ENCODE data around the gene SUSD3. TPM values are rescaled to one million over a fixed set of nuclear protein-coding genes. Genes with fewer than 3 reads are reported as not detected.
A peak's percentile ranks its signal among the peaks of the same experiment; 100 is the strongest.

Gene SUSD3
- total RNA-seq, 1 experiment from 2014 or later, result 11.9 TPM

- Mint-ChIP-seq H3K27ac (no peak overlapping the region), H3K27me3 (ENCODE audit: low read depth) (no peaks in the 10 kb centered on the region), H3K9me3 (no peaks in the 10 kb centered on the region), H3K4me1 (peaks cover 16% of the 10 kb centered on the region), H3K4me3 (no peak overlapping the region), H3K36me3 (no peaks in the 10 kb centered on the region)
- peak; percentile 43 for TF ChIP-seq GABPB1 (CRISPR knock-in tag; IDR thresholded peaks at IDR 0.05)
- TF ChIP-seq MLX (CRISPR knock-in tag; IDR thresholded peaks at IDR 0.05), result no peak
- ATAC-seq (no peak), DNase-seq (ENCODE audit: low spot score) (no peak)
- CTCF ChIA-PET, result interaction anchor here (1.0 to 1.3 kb wide), 2 partner anchors 42 to 109 kb away, joined by 3 to 4 read pairs; no protein-coding TSS in a partner anchor
- POLR2A ChIA-PET, result no interaction called here
Measured at GRCh38 chr9:93112116-93112863, 53.8 kb downstream of the SUSD3 start.

- Mint-ChIP-seq H3K4me1 (peaks cover 15% of the 10 kb centered on the region), H3K4me3 (no peak overlapping the region), H3K36me3 (no peaks in the 10 kb centered on the region), H3K9me3 (no peaks in the 10 kb centered on the region), H3K27ac (no peak overlapping the region), H3K27me3 (ENCODE audit: low read depth) (no peaks in the 10 kb centered on the region)
- ATAC-seq (no peak), DNase-seq (ENCODE audit: low spot score) (no peak)
- POLR2A ChIA-PET, result no interaction called here
- CTCF ChIA-PET, result interaction anchor here (0.8 to 1.6 kb wide), 3 partner anchors 41 to 190 kb away, joined by 3 to 5 read pairs (median 3); no protein-coding TSS in a partner anchor
- no peak for TF ChIP-seq GABPB1 (CRISPR knock-in tag; IDR thresholded peaks at IDR 0.05)
- no peak for TF ChIP-seq ZSCAN18 (CRISPR knock-in tag; IDR thresholded peaks at IDR 0.05)
- TF ChIP-seq ESRRA (CRISPR knock-in tag; IDR thresholded peaks at IDR 0.05; ENCODE audit: borderline replicate concordance), result no peak
- TF ChIP-seq AFF4 (CRISPR knock-in tag; IDR thresholded peaks at IDR 0.05; ENCODE audit: borderline replicate concordance), result no peak
- no peak for TF ChIP-seq OVOL2 (CRISPR knock-in tag; IDR thresholded peaks at IDR 0.05; ENCODE audit: borderline replicate concordance)
- TF ChIP-seq TP53 (CRISPR knock-in tag; IDR thresholded peaks at IDR 0.05), result no peak
- no peak for TF ChIP-seq E2F4 (CRISPR knock-in tag; IDR thresholded peaks at IDR 0.05; ENCODE audit: borderline replicate concordance, low read depth)
- TF ChIP-seq, protein P1, sequence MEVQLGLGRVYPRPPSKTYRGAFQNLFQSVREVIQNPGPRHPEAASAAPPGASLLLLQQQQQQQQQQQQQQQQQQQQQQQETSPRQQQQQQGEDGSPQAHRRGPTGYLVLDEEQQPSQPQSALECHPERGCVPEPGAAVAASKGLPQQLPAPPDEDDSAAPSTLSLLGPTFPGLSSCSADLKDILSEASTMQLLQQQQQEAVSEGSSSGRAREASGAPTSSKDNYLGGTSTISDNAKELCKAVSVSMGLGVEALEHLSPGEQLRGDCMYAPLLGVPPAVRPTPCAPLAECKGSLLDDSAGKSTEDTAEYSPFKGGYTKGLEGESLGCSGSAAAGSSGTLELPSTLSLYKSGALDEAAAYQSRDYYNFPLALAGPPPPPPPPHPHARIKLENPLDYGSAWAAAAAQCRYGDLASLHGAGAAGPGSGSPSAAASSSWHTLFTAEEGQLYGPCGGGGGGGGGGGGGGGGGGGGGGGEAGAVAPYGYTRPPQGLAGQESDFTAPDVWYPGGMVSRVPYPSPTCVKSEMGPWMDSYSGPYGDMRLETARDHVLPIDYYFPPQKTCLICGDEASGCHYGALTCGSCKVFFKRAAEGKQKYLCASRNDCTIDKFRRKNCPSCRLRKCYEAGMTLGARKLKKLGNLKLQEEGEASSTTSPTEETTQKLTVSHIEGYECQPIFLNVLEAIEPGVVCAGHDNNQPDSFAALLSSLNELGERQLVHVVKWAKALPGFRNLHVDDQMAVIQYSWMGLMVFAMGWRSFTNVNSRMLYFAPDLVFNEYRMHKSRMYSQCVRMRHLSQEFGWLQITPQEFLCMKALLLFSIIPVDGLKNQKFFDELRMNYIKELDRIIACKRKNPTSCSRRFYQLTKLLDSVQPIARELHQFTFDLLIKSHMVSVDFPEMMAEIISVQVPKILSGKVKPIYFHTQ (CRISPR knock-in tag; IDR thresholded peaks at IDR 0.05), result no peak
- TF ChIP-seq, protein P2, sequence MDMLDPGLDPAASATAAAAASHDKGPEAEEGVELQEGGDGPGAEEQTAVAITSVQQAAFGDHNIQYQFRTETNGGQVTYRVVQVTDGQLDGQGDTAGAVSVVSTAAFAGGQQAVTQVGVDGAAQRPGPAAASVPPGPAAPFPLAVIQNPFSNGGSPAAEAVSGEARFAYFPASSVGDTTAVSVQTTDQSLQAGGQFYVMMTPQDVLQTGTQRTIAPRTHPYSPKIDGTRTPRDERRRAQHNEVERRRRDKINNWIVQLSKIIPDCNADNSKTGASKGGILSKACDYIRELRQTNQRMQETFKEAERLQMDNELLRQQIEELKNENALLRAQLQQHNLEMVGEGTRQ (CRISPR knock-in tag; IDR thresholded peaks at IDR 0.05), result no peak
- TF ChIP-seq, protein P3, sequence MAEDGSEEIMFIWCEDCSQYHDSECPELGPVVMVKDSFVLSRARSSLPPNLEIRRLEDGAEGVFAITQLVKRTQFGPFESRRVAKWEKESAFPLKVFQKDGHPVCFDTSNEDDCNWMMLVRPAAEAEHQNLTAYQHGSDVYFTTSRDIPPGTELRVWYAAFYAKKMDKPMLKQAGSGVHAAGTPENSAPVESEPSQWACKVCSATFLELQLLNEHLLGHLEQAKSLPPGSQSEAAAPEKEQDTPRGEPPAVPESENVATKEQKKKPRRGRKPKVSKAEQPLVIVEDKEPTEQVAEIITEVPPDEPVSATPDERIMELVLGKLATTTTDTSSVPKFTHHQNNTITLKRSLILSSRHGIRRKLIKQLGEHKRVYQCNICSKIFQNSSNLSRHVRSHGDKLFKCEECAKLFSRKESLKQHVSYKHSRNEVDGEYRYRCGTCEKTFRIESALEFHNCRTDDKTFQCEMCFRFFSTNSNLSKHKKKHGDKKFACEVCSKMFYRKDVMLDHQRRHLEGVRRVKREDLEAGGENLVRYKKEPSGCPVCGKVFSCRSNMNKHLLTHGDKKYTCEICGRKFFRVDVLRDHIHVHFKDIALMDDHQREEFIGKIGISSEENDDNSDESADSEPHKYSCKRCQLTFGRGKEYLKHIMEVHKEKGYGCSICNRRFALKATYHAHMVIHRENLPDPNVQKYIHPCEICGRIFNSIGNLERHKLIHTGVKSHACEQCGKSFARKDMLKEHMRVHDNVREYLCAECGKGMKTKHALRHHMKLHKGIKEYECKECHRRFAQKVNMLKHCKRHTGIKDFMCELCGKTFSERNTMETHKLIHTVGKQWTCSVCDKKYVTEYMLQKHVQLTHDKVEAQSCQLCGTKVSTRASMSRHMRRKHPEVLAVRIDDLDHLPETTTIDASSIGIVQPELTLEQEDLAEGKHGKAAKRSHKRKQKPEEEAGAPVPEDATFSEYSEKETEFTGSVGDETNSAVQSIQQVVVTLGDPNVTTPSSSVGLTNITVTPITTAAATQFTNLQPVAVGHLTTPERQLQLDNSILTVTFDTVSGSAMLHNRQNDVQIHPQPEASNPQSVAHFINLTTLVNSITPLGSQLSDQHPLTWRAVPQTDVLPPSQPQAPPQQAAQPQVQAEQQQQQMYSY (CRISPR knock-in tag; IDR thresholded peaks at IDR 0.05), result no peak
- no peak for TF ChIP-seq SP1 (CRISPR knock-in tag; conservative IDR thresholded peaks at IDR 0.05)
- TF ChIP-seq, protein P4, sequence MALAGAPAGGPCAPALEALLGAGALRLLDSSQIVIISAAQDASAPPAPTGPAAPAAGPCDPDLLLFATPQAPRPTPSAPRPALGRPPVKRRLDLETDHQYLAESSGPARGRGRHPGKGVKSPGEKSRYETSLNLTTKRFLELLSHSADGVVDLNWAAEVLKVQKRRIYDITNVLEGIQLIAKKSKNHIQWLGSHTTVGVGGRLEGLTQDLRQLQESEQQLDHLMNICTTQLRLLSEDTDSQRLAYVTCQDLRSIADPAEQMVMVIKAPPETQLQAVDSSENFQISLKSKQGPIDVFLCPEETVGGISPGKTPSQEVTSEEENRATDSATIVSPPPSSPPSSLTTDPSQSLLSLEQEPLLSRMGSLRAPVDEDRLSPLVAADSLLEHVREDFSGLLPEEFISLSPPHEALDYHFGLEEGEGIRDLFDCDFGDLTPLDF (CRISPR knock-in tag; IDR thresholded peaks at IDR 0.05), result no peak
- no peak for TF ChIP-seq CBFB (CRISPR knock-in tag; IDR thresholded peaks at IDR 0.05; ENCODE audit: low read depth)
- TF ChIP-seq ZNF317 (CRISPR knock-in tag; IDR thresholded peaks at IDR 0.05; ENCODE audit: borderline replicate concordance, low read depth), result no peak
- no peak for TF ChIP-seq JUN (CRISPR knock-in tag; IDR thresholded peaks at IDR 0.05)
Measured at GRCh38 chr9:93112864-93113389, 54.4 kb downstream of the SUSD3 start.
